GM18951 (cell line): ENCODE data around the gene SIM2.

ENCODE experiments used
- POLR2A ChIP-seq: IDR thresholded peaks from 4 replicates; pipeline ENCODE4 v1.6.1; 2011; ENCODE audit warnings: mild to moderate bottlenecking; ENCODE audit not compliant: insufficient read length, insufficient read depth; ENCODE audit errors: extremely low read depth
- in situ Hi-C: fragments of 300-500 bp; cut with MboI; formaldehyde crosslinking; loops from one replicate; pipeline ENCODE4 v1.12.0; 2022; ENCODE audit warnings: low sequenced_read_pairs, mixed read lengths, inconsistent platforms; ENCODE audit not compliant: unreplicated experiment

SIM2 gene

DNA sequence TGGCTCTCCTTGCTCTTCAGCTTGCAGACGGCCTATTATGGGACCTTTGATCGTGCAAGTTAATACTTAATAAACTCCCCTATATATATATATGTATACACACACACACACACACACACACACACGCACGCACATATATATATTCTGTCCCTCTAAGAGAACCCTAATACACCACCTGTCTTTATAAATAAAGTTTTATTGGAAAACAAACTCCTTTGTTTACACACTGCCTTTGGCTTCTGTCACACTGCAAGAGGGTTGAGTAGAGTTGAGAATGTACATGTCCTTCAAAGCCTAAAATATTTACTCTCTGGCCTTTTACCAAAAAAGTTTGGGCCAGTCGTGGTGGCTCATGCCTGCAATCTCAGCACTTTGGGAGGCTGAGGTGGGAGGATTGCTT is 26.2 kb upstream of the SIM2 start:
- TF ChIP-seq POLR2A, result no peak
- in situ Hi-C loops, result no loop called here

DNA sequence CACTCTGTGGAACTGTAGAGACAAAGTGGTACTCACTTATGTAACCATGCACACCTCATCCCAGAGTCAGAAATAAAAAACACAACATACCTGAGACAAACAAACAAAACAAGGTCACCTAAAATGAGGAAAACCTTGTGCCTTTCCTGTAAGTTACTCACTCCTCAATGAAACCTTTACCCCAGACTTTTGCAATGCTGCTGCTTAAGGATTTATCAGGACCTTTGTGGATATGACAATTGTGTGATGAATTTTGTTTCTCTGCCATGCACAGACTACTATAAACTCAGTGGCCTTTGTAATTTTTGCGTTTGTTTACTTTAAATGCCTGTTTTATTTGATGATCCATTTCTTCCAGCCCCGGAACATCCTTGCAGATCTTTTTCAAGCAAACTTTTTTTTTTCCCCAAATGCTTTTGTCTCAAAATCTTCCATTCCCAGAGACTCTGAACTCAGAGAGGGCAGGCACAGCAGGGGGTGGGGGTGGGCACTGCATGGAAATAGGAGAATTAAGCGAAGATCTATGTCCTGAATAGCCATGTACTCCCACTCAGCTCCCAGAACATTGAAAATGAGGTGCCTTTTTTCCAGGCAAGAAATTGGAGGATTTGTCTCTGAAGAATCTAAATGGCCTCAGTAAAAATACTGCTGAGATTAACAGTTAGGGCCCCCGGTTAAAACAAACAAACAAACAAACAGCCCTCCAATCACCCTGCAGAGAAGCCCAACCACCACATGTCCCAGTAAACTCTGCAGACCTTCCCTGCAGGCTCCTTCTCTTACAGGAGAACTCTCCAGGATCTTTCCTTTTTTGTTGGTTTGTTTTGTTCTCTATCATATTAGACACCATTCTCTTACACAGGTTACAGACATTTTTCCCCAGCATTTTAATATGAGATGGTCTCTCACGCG is 22.6 kb upstream of the SIM2 start:
- in situ Hi-C loops, result no loop called here
- TF ChIP-seq POLR2A, result no peak

- no peak for TF ChIP-seq POLR2A
- in situ Hi-C loops, result no loop called here
These were observed 21.5 kb upstream of the SIM2 start for GRCh38 chr21:36677443-36677842.

DNA sequence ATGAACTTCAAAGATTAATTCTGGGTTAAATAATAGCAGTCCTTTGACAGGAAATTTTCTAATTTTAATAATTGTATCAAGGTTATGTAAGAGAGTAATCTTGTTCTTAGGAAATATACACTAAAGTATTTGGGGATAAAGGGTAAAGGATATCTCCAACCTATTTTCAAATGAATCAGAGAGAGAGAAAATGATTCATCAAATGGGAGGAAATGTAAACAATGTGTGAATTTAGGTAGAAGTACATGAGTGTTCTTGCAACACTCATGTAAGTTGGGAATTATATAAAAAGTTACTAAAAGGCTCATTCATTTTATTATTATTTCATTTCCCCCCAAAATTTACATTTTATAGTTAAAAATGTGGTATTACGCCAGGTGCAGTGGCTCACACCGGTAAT is 20.4 kb upstream of the SIM2 start:
- no peak for TF ChIP-seq POLR2A
- in situ Hi-C loops, result no loop called here

DNA sequence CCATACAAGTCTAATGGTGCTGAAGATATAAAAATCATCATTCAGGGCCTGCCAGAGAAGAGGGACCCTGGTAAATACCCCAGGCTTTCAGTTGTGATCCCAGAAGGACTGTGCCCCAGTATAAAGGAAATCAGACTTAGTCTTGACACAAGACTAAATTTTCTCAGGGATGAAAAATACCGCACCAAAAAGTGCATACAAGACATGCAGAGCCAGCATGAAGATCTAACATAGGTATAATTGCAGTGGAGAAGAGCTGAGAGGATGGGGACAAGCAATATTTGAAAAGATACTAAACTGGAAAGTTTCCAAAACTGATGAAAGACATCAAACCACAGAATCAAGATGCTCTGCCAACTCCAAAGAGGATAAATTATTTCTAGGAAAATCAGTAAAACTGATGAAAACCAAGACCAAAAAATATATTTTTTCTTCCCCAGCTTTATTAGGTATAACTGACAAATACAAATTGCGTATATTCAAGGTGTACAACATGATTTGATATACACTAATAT is 17.7 kb upstream of the SIM2 start:
- in situ Hi-C loops, result no loop called here
- TF ChIP-seq POLR2A, result no peak

GRCh38 chr21:36684957-36685714 is 13.8 kb upstream of the SIM2 start:
- no peak for TF ChIP-seq POLR2A
- in situ Hi-C loops, result no loop called here

DNA sequence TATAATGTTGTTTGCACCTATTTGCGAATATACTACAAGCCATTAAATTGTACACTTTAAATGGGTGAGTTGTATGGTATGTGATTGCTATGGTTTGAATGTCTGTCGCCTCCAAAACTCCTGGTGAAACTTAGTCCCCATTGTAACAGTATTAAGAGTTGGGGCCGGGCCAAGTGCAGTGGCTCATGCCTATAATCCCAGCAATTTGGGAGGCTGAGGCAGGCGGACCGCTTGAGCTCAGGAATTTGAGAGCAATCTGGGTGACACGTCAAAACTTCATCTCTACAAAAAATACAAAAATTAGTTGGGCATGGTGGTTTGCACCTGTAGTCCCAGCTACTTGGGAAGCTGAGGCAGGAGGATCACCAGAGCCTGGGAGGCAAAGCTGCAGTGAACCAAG is 12.0 kb upstream of the SIM2 start:
- in situ Hi-C loops, result no loop called here
- no peak for TF ChIP-seq POLR2A

- no peak for TF ChIP-seq POLR2A
- in situ Hi-C loops, result no loop called here
These were observed 10.6 kb upstream of the SIM2 start for GRCh38 chr21:36688324-36688723.

DNA sequence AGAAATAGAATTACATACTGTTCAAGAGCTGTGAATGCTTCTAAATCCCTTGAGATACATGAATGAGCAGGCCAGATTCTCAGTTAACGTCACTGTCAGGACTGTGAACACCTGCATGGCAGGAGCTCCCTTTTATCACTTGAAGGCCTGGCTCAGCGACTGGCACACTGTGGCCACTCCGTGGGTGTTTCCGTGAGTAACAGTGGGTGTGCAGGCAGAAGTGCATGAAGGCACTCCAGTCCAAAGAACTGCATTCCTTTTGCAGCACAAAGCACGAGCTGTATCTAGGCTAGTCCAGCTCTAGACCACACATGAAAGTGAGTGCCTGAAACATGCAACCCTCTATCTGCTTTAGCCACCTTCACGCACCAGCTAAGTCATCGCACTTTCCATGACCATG is 9.6 kb upstream of the SIM2 start:
- in situ Hi-C loops, result no loop called here
- TF ChIP-seq POLR2A, result no peak

DNA sequence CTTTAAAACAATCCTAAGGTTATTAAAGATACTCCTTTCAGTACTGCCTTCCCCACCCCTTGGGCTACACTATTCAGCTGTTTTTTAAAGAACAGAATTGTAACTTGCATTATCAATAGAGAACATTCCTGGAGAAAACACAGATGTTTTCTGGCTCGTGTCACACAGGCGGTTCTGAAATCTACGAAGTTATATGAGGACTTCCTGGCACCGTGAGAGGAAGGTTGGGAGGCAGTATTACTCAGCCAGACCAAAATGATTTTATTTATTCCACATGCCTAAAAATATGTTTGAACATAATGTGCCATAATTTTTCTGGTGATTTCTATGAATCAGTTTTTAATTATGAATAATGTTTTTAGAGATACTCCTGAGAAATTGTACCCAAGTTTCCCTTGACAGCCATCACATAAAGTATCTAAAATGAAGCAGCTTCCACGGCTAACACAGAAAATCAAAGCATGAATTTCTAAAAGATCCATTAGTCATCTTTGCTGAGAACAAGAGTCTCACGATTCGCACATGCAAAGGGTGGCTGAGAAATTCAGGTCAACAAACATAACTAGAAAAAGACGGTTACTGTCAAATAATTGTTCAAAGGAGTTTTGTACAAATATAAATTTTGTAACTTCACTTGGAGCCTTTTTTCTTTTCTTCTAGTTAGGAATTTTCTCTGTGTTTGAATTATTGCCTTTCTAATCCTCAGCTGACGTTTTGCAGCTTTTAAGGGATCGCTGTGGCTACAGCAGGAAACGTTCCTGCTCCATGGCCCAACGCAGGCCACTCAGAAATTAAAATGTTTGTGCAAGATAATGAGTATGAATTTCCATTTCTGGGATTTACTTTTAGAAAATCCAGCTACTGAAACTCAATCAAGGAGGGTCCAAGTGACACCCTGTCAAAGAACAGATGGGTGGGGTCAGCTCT is 8.0 kb upstream of the SIM2 start:
- no peak for TF ChIP-seq POLR2A
- in situ Hi-C loops, result no loop called here

DNA sequence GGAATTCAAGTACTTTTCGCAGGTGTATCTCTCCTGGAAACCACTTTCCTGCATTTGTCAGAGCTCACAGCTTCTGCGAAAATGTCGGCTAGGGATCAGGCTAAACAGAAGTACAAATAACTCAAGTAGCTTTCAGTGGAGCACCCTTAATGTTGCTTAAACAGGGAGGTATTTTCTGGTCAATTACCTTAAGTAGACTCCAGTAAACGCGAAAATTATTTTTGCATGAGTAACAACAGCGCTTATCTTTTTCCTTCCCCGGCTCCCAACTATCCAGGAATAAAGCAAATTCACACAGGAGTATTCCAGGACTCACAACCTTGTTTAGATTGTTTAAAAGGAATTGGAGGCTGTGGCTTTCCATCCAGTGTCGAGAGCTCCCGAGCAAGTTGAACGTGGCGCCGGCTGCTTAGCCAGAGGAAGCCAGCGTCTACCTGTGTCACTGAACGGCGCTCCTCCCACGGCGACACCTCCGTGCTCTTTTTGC is 7.3 kb upstream of the SIM2 start:
- in situ Hi-C loops, result no loop called here
- no peak for TF ChIP-seq POLR2A

DNA sequence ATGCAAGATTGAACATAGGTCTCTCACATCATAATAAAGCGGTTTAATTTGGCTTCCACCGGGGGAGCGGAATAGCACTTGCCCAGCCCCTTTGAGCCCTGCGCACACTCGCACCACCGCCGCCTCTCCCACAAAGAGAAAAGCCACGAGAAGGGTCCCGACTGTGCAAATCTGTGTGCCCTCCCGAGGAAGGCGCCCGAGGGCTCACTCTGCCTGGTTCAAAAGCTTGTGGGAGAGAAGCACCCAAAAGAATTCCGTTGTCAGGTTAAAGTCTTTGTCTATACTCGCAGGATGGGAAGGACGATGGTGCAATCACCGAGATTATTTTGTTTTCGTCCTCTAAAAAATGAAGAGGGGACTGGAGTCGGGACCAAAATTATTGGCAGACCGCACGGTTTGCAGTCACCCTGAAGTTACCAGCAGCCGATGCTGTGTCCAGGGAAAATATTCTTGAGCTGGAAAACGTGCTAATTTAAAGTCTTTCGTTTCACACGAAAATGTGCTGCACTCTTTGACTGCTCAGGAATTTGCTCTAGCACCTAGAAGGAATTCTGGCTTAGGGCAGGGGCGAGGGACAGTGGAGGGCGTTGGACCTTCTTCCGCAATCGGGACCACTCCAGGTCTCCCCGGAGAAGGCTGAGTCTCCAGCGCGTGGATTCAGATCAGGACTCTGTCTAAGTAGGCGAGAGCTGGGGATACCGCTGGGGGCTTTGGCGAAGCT is 6.6 kb upstream of the SIM2 start:
- in situ Hi-C loops, result no loop called here
- TF ChIP-seq POLR2A, result no peak
